Measurements from ENCODE around the gene RIOK1. TPM values are rescaled to one million over a fixed set of nuclear protein-coding genes. Genes with fewer than 3 reads are reported as not detected.

RIOK1 gene
- total and polyA plus RNA-seq, 9 of the 15 experiments (the other 6 are each of a cell fraction or from before 2014, with no cell fraction given), result 24.9 to 101 (median 52.2) TPM

DNA sequence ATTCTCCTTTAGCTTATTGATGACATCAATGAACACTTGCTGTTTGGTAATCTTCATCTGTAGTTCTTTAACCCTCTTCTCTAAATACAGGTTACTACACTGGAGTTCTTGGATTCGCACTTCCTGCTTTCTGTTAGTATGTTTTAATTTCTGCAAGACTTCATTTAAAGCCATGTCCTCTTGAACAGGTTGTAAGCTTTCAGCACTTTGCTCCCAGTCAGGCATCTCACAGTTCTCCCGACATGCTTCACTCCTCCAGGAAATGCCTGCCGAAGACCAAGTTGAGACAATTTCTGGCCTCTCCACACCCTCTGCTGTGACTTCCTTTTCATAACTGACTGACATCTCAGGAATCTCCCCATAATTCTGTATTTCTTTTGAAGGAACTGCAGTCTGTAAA, 15.9 kb upstream of the RIOK1 start:
- H3K79me2 ChIP-seq (ENCODE audit: control insufficient read depth, insufficient read depth, low read length), result no peaks in the 10 kb centered on the region
- FAIRE-seq, result no peak
- H4K20me1 ChIP-seq (replicated peaks; ENCODE audit: control insufficient read depth, insufficient read depth, low read length), result no peaks in the 10 kb centered on the region
- H3K4me2 ChIP-seq (ENCODE audit: insufficient read depth, low read length), result no peak overlapping the region
- no peak overlapping the region for H3K4me3 ChIP-seq
- intact Hi-C loops (cut with micrococcal nuclease) (no loop called here), in situ Hi-C loops (cut with MboI) (no loop called here)
- BruUV-seq (replicated peaks), result no TSS peak
- H3K9me1 ChIP-seq (ENCODE audit: control insufficient read depth, insufficient read depth, low read length), result no peaks in the 10 kb centered on the region
- 20% methylated on average over 3 of the region's 3 CpGs for WGBS (ENCODE audit: insufficient coverage, low coverage, missing lambda C conversion rate)
- no peak for DNase-seq (ENCODE audit: extremely low read depth in 1 of 4, low spot score in 3 of 4)
- no peak overlapping the region for H3K9ac ChIP-seq (ENCODE audit: insufficient read depth in 1 of 2, low read depth in 2 of 2, low read length in 2 of 2)
- CTCF ChIA-PET (ENCODE audit: low intra/inter-chr PET ratio), result no interaction called here
- no peak for TF ChIP-seq TCF7L2 (IDR thresholded peaks at IDR 0.05; ENCODE audit: low read depth, low read length)
- peak; percentile 31; the same call in 1 of the 2 replicates for TF ChIP-seq SPI1 (IDR thresholded peaks at IDR 0.05; ENCODE audit: borderline replicate concordance, low read depth, low read length)
- ATAC-seq, result no peak
- no peak overlapping the region for H3K27ac ChIP-seq (ENCODE audit: extremely low read depth, low read depth, low read length)
- no peaks in the 10 kb centered on the region for H3K4me1 ChIP-seq (replicated peaks in 1 of 2; ENCODE audit: control insufficient read depth in 2 of 2, insufficient read depth in 2 of 2, low read length in 2 of 2)
- POLR2A ChIA-PET, result interaction anchor here (1.0 to 1.1 kb wide), 2 partner anchors 12 to 15 kb away, joined by 3 to 4 read pairs; partner anchors contain the start of gene CAGE1
- peak overlapping the region; percentile 15; the same call in 1 of the 2 replicates for H2AFZ ChIP-seq (ENCODE audit: low read depth, low read length)
- H3K36me3 ChIP-seq (ENCODE audit: control insufficient read depth, insufficient read depth, low read length), result no peaks in the 10 kb centered on the region
- H3K27me3 ChIP-seq (ENCODE audit: control insufficient read depth in 2 of 2, insufficient read depth in 2 of 2, low read length in 2 of 2), result peaks cover 17 to 26% of the 10 kb centered on the region in 2 experiments
- H3K9me3 ChIP-seq (replicated peaks; ENCODE audit: control insufficient read depth, insufficient read depth, low read depth, low read length), result no peaks in the 10 kb centered on the region

DNA sequence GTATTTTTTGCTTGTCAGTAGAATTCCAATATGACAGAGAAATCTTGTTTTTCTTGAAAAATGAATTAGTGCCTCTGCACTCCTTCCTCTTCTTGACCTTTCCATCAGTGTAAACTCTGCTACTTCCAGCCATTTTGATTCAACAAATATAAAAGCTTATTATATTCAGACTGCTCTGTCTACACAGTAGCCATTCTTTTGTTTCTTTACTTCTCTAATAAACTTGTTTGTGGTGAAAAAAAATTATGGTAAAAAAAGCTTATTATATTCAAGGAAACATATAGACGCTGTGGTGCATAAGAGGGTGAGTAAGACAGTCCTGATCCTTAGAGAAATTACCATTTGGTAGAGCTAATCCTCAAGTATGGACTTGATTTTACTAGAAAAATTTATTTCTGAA, 11.6 kb upstream of the RIOK1 start:
- Histone ChIP-seq H3K4me1 (replicated peaks in 1 of 2; ENCODE audit: control insufficient read depth in 2 of 2, insufficient read depth in 2 of 2, low read length in 2 of 2) (no peaks in the 10 kb centered on the region), H3K9me1 (ENCODE audit: control insufficient read depth, insufficient read depth, low read length) (no peaks in the 10 kb centered on the region), H2AFZ (ENCODE audit: low read depth, low read length) (no peak overlapping the region), H3K4me3 (no peak overlapping the region), H4K20me1 (replicated peaks; ENCODE audit: control insufficient read depth, insufficient read depth, low read length) (no peaks in the 10 kb centered on the region), H3K27ac (ENCODE audit: extremely low read depth, low read depth, low read length) (no peak overlapping the region), H3K79me2 (ENCODE audit: control insufficient read depth, insufficient read depth, low read length) (no peaks in the 10 kb centered on the region), H3K9ac (ENCODE audit: insufficient read depth in 1 of 2, low read depth in 2 of 2, low read length in 2 of 2) (no peak overlapping the region), H3K36me3 (ENCODE audit: control insufficient read depth, insufficient read depth, low read length) (no peaks in the 10 kb centered on the region), H3K4me2 (ENCODE audit: insufficient read depth, low read length) (no peak overlapping the region), H3K27me3 (ENCODE audit: control insufficient read depth in 2 of 2, insufficient read depth in 2 of 2, low read length in 2 of 2) (peaks cover 11 to 12% of the 10 kb centered on the region in 2 experiments; a peak in 4 of 5 replicates), H3K9me3 (replicated peaks; ENCODE audit: control insufficient read depth, insufficient read depth, low read depth, low read length) (no peaks in the 10 kb centered on the region)
- ATAC-seq (no peak), DNase-seq (ENCODE audit: extremely low read depth in 1 of 4, low spot score in 3 of 4) (no peak), FAIRE-seq (no peak)
- BruUV-seq (replicated peaks), result no TSS peak
- in situ Hi-C loops (cut with MboI), result no loop called here
- ChIA-PET POLR2A (interaction anchor here (1.0 to 1.7 kb wide), 2 partner anchors 13 to 24 kb away, joined by 4 to 5 read pairs; no protein-coding TSS in a partner anchor), CTCF (ENCODE audit: low intra/inter-chr PET ratio) (no interaction called here)
- WGBS (ENCODE audit: insufficient coverage, low coverage, missing lambda C conversion rate), result 0% methylated on average over 1 of the region's 1 CpG
- intact Hi-C loops (cut with micrococcal nuclease), result no loop called here
- TF ChIP-seq ERF (CRISPR knock-in tag; IDR thresholded peaks at IDR 0.05) (no peak), MBD2 (IDR thresholded peaks at IDR 0.05; ENCODE audit: borderline replicate concordance, low read depth) (no peak), FOS (IDR thresholded peaks at IDR 0.05; ENCODE audit: extremely low read depth, insufficient read length) (no peak), BCOR (IDR thresholded peaks at IDR 0.05) (no peak)
- TF ChIP-seq, protein P1, sequence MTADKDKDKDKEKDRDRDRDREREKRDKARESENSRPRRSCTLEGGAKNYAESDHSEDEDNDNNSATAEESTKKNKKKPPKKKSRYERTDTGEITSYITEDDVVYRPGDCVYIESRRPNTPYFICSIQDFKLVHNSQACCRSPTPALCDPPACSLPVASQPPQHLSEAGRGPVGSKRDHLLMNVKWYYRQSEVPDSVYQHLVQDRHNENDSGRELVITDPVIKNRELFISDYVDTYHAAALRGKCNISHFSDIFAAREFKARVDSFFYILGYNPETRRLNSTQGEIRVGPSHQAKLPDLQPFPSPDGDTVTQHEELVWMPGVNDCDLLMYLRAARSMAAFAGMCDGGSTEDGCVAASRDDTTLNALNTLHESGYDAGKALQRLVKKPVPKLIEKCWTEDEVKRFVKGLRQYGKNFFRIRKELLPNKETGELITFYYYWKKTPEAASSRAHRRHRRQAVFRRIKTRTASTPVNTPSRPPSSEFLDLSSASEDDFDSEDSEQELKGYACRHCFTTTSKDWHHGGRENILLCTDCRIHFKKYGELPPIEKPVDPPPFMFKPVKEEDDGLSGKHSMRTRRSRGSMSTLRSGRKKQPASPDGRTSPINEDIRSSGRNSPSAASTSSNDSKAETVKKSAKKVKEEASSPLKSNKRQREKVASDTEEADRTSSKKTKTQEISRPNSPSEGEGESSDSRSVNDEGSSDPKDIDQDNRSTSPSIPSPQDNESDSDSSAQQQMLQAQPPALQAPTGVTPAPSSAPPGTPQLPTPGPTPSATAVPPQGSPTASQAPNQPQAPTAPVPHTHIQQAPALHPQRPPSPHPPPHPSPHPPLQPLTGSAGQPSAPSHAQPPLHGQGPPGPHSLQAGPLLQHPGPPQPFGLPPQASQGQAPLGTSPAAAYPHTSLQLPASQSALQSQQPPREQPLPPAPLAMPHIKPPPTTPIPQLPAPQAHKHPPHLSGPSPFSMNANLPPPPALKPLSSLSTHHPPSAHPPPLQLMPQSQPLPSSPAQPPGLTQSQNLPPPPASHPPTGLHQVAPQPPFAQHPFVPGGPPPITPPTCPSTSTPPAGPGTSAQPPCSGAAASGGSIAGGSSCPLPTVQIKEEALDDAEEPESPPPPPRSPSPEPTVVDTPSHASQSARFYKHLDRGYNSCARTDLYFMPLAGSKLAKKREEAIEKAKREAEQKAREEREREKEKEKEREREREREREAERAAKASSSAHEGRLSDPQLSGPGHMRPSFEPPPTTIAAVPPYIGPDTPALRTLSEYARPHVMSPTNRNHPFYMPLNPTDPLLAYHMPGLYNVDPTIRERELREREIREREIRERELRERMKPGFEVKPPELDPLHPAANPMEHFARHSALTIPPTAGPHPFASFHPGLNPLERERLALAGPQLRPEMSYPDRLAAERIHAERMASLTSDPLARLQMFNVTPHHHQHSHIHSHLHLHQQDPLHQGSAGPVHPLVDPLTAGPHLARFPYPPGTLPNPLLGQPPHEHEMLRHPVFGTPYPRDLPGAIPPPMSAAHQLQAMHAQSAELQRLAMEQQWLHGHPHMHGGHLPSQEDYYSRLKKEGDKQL (CRISPR knock-in tag; IDR thresholded peaks at IDR 0.05; ENCODE audit: borderline replicate concordance), result no peak

Data from K562 (cell line).